GM12892 (cell line): ENCODE results near the gene RUVBL2. TPM values are rescaled to one million over a fixed set of nuclear protein-coding genes. Genes with fewer than 3 reads are reported as not detected.
A peak's percentile ranks its signal among the peaks of the same experiment; 100 is the strongest.

Source experiments
- DNase-seq: peaks from one replicate; pipeline ENCODE4 v3.0.0; 2011; ENCODE audit not compliant: insufficient read length
- FAIRE-seq: peaks from 2 replicates; lab custom pipeline; 2011; peaks lifted over from hg19 to GRCh38; lab: Jason Lieb, UNC
- POLR2A ChIP-seq: IDR thresholded peaks from 2 replicates; pipeline ENCODE4 v1.6.1; 2011; ENCODE audit warnings: low read depth, low read length, control low read depth
- POLR2AphosphoS5 ChIP-seq: IDR thresholded peaks from 2 replicates; pipeline ENCODE4 v1.6.1; 2011; ENCODE audit warnings: low read depth, low read length, control low read depth
- TAF1 ChIP-seq: IDR thresholded peaks from 2 replicates; pipeline ENCODE4 v1.6.1; 2011; ENCODE audit warnings: low read depth, mild to moderate bottlenecking, control low read depth, low read length, borderline replicate concordance
- polyA plus RNA-seq: library from polyadenylated mRNA; unstranded; fragments of >200 nt; gene quantifications from one replicate; pipeline ENCODE4 v1.2.1, GENCODE V29; 2012; ENCODE audit warnings: missing spikeins, inconsistent platforms; ENCODE audit not compliant: missing spikeins

RUVBL2 gene
- polyA plus RNA-seq = 65.5 TPM

DNA sequence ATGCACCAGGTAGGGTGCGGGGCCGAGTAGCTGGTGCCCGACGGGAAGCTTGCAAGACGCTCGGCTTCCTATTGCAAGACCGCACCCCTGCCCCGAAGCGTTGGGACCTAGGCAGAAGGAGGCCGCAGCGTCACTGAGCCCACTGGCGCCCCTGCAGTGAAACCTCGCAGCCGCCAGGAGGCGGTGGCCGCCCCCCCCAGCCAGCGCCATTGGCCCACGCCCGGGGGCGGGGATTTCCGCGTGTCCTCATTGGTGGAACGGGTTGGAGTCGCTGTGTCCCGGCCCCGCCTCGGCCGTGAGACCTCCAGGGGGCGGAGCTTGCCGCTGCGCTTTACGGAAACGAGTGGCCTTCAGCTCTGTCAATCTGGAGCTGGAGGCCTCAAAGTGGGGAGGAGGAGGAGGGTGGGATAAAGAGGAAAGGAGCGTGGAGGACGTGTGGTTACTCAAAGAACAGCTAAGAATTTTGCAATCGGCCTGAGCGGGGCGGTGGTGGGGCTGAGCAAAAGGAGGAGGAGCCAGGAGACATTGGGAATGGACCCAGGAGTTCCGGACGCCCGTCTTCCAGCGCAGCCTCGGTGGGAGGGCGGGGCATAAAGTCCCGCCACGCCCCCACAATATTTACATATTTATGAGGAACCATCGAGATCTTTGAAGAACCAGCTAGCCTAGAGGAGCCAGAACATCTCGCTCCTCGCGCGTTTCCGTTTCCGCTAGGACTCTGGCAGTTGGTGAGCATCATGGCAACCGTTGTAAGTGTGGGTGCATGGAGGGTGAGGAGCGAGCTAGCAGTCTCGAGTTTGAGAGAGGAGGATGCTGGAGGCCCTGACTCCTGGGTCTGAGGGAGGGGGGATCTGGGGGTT, at the start of gene RUVBL2, which contains the start of gene GYS1:
RUVBL2 (plus strand) TSS at position 713 of the 860 bp plus-strand sequence; CDS start at position 738, 25 bp downstream.
GYS1 (minus strand) TSS at position 135 of the 860 bp plus-strand sequence. CDS start 197 bp downstream, outside the sequence.
- DNase-seq (peak; percentile 99), FAIRE-seq (peak; percentile 98)
- TF ChIP-seq POLR2A (peak; percentile 92), POLR2AphosphoS5 (peak; percentile 94), TAF1 (peak; percentile 92)

DNA sequence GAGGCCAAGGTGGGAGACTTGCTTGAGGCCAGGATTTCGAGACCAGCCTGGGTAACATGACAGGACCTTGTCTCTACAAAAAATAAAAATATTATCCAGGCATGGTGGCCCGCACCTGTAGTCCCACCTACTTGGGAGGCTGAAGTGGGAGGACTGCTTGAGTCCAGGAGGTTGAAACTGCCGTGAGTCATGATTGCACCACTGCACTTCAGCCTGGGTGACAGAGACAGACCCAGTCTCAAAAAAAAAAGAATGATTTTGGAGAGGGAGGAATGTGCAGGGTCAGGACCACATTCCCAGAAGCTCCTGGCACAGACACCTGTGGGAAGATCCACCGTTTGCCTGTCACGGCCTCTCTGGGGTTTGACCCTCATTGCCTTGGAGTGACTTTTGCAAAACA, 48.3 kb upstream of the RUVBL2 start:
- TF ChIP-seq TAF1 = no peak
- TF ChIP-seq POLR2AphosphoS5 = no peak
- no peak for TF ChIP-seq POLR2A
- DNase-seq (no peak), FAIRE-seq (no peak)

DNA sequence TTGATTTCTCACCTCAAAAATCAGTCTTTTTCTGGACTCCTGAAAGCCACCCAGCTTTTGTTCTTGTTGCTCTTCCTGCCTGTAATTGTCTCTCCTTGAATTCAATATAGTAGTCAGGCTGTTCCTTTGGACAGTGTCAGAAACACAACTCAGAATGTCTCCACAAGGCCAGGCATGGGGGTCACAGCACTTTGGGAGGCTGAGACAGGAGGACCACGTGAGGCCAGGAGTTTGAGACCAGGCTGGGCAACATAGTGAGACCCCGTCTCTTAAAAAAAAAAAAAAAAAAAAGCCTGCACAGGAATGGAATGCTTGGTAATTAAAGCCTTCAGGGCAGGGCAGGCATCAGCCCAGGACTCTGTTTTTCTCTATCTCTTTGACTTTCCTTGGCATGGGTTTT, 47.9 kb upstream of the RUVBL2 start:
- no peak for DNase-seq
- no peak for TF ChIP-seq TAF1
- TF ChIP-seq POLR2AphosphoS5 = no peak
- no peak for TF ChIP-seq POLR2A
- no peak for FAIRE-seq

DNA sequence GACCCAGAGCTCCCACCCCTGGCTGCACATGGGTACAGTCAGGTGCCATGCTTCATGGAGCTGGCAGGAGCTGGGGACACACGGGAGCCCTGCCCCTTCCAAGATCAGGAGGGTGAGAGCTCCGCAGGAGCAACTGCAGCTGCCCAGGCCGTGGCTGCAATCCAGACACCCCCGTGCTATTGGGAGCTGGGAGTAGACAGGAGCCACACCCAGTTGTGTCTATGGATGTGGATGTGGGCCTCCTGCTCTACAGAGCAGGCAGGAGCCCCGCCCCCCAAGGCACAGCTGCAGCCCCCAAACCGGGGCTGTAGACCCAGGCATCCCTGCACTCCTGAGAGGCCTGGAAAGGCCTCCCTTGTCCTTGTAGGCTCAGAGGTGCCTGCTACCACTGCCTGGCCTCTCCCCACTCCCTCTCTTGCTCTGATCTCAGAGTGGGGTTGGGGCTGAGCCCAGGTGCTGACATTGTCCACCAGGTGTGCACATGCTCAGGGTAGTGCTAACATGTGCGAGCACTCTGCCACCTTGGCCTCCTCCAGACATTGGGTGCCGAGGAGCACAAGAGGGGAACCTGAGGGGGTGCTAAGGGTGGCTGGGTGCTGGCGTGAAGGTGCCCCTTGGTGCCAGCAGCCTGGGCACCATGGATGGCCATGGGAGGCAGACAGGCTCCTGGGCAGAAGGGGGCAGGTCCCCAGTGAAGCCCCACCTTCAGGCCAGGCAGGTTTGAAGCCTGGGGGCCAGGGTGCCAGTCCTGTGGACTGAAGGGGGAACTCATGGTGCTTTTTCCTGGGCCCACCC, 47.0 kb upstream of the RUVBL2 start:
- TF ChIP-seq POLR2AphosphoS5 = no peak
- TF ChIP-seq TAF1 = no peak
- TF ChIP-seq POLR2A = no peak
- FAIRE-seq (no peak), DNase-seq (no peak)

DNA sequence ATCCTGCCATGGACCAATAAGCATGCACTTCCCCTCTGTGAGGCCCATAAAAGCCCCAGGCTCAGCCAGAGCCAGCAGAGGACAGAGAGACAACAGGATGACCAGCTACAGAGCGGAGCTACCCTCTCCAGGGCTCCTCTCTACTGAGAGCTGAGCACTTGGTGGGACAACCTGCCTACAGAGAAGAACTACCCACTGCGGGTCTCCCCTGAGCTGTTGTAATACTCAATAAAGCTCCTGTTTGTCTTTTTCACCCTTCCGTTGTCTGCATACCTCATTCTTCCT, 46.5 kb upstream of the RUVBL2 start:
- no peak for DNase-seq
- TF ChIP-seq POLR2AphosphoS5 (no peak), POLR2A (no peak), TAF1 (no peak)
- no peak for FAIRE-seq

DNA sequence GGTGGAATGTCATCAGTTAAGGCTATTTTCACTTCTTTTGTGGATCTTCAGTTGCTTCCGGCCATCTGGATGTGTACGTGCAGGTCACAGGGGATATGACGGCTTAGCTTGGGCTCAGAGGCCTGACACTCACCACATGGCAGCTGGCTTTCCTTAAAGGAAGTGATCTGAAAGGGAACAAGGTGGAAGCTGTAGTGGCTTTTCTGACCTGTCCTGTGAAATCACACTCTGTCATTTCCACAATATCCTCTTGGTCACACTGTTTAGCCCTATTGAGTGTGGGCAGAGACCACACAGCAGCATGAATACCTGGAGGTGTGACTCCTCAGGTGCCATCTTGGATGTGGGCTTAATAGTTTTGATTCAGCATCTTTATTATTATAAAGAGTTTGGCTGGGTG, 43.5 kb upstream of the RUVBL2 start:
- DNase-seq (no peak), FAIRE-seq (no peak)
- TF ChIP-seq TAF1 (no peak), POLR2A (no peak), POLR2AphosphoS5 (no peak)

DNA sequence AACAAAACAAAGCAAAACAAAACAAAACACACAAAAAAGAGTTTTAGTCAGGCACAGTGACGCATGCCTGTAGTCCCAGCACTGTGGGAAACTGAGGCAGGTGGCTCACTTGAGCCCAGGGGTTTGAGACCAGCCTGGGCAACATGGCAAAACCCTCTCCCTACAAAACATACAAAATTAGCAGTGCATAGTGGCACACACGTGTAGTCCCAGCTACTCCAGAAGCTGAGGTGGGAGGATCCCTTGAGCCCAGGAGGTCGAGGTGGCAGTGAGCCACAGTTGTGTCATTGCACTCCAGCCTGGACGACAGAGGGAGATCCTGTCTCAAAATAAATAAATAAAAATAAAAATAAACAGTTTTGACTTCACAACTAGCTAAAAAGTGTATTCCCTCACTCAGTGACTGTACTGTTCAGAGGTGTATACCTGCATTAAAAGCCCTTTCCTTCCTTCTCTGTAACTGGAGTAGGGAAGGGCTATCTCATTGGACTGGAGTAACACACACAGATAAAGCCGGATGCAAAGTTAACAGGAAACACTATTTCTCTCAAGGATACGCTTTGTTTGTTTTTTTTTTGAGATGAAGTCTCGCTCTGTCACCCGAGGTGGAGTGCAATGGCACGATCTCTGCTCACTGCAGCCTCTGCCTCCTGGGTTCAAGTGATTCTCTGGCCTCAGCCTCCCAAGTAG, 42.7 kb upstream of the RUVBL2 start:
- no peak for DNase-seq
- no peak for FAIRE-seq
- TF ChIP-seq TAF1 (no peak), POLR2A (no peak), POLR2AphosphoS5 (no peak)

DNA sequence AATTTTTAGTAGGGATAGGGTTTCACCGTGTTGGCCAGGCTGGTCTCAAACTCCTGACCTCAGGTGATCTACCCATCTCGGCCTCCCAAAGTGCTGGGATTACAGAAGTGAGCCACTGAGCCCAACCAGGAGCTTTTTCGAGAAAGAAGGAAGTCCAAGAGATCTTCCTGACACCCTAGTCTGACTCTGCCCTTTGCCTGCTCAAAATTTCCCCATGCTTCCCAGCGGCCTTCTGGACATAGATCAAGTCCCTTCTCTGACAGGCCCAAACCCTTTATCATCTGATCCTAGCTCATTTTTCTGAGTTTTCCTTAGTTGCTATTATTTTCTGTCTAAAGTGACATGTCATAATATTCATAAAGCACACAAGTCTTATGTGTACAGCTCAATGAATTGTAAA, 40.5 kb upstream of the RUVBL2 start:
- TF ChIP-seq POLR2AphosphoS5 (no peak), TAF1 (no peak), POLR2A (no peak)
- FAIRE-seq (no peak), DNase-seq (no peak)

DNA sequence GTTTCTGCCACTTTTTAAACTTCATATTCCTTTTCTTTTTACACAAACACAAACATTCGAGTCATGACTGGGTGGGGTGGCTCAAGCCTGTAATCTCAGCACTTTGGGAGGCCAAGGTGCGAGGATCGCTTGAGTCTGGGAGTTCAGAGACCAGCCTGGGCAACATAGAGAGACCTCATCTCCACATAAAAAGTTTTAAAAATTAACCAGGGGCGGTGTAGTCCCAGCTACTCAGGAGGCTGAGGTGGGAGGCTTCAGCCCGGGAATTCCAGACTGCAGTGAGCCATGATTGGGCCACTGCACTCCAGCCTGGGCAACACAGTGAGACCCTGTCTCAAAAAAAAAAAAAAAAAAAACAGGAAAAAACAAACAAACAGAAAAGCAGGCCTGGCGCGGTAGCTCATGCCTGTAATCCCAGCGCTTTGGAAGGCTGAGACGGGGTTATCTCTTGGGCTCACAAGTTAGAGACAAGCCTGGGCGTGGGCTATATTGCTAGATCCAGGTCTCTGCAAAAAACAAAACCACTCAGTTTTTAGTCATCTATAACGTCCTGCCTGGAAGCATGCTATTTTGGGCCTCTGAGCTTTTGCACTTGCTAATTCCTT, 39.6 kb upstream of the RUVBL2 start:
- TF ChIP-seq POLR2A (no peak), POLR2AphosphoS5 (no peak), TAF1 (no peak)
- FAIRE-seq (no peak), DNase-seq (no peak)

DNA sequence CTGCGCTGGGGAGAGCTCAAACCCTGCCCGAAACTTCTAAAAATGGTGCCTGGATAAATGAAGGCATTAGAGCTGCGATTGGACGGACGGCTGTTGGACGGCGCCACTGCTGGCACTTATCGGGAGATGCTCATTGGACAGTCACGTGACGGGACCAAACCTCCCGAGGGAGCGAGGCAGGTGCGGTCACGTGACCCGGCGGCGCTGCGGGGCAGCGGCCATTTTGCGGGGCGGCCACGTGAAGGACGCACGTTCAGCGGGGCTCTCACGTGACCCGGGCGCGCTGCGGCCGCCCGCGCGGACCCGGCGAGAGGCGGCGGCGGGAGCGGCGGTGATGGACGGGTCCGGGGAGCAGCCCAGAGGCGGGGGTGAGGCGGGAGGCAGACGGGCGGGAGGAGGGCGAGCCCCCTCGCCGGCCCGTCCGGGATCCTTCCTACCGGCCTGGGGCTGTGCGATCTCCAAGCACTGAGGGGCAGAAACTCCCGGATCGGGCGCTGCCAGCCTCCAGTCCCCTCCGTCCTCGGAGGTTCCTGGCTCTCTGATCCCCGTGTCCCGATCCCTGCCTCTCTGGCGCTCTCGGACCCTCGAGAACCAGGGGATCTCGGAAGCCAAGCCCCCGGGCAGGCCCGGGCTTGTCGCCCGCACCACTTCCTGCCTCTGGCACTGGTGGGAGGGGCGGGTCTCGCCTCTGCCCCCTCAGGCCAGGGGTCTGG, 38.9 kb upstream of the RUVBL2 start, which contains the start of gene BAX:
BAX (plus strand) TSS at position 281 of the 713 bp plus-strand sequence; CDS start at position 335, 54 bp downstream.
- TF ChIP-seq TAF1 (0 out of 2 replicates have a peak, but pooled peaks have one; percentile 33), POLR2A (peak; percentile 77; the same call in 1 of the 2 replicates), POLR2AphosphoS5 (peak; percentile 69; the same call in 1 of the 2 replicates)
- DNase-seq (peak; percentile 98), FAIRE-seq (peak; percentile 99)
